HCT116 (cell line): Measurements from ENCODE around the gene KYAT1. TPM values are rescaled to one million over a fixed set of nuclear protein-coding genes. Genes with fewer than 3 reads are reported as not detected.

Experiments
- ATAC-seq: fragments of 200-7000 bp; cut with Tn5 transposase; 2 replicates; pipeline ENCODE4 v1.9.1; 2020; ENCODE audit warnings: mild to moderate bottlenecking, moderate library complexity
- BruUV-seq: library from RNA; stranded (reverse); fragments of 400-500 nt; replicated peaks from 2 replicates; lab custom pipeline; 2021; lab: Mats Ljungman, UMichigan
- CTCF ChIA-PET: fragments of 300-600 bp; sonication (Branson Sonifier 250); formaldehyde crosslinking; loops from one replicate; lab custom pipeline; 2021; ENCODE audit warnings: antibody characterized with exemption; lab: Charles Lee
- POLR2A ChIA-PET: fragments of 300-600, 350-600 bp; sonication (Branson Sonifier 250); formaldehyde crosslinking; loops from one replicate; lab custom pipeline; 2021; ENCODE audit warnings: antibody characterized with exemption; lab: Charles Lee
- RAD21 ChIA-PET, 2 experiments: fragments of 300-600 bp; sonication (Branson Sonifier 250); formaldehyde crosslinking; loops; one replicate each; lab custom pipeline; 2023; ENCODE audit warnings: low total read pairs in 2 of 2; ENCODE audit not compliant: uncharacterized antibody in 2 of 2, unreplicated experiment in 2 of 2, low non-redundant PET in 1 of 2; lab: Charles Lee
- DNase-seq: peaks from one replicate; pipeline ENCODE4 v3.0.0-alpha.2; 2010; ENCODE audit warnings: low read depth, low spot score
- H2AFZ ChIP-seq: fragments of 200-600 bp; shearing (Covaris generic), sonication (generic); 2 replicates; pipeline ENCODE4 v1.6.1; 2017; ENCODE audit warnings: low read depth, mixed run types, mixed read lengths, antibody characterized with exemption, low read length; ENCODE audit not compliant: poor library complexity, severe bottlenecking
- H3K27ac ChIP-seq: 2 replicates; pipeline ENCODE4 v1.5.1; 2012; ENCODE audit warnings: low read depth, low read length
- H3K27me3 ChIP-seq: fragments of 200-600 bp; sonication (generic); 2 replicates; pipeline ENCODE4 v1.6.1; 2016; ENCODE audit warnings: mixed run types, low read length, mixed read lengths; ENCODE audit not compliant: insufficient read depth
- H3K36me3 ChIP-seq, 2 experiments: fragments of 200-500 bp in 1 of 2; fragments of 200-600 bp in 1 of 2; sonication (Bioruptor generic) in 1 of 2; sonication (generic) in 1 of 2; 2 replicates each; pipeline versions ENCODE4 v1.5.1 to v1.6.1; 2014 to 2016; ENCODE audit warnings: low read length in 2 of 2, inconsistent platforms in 1 of 2, mixed read lengths in 1 of 2, mixed run types in 1 of 2; ENCODE audit not compliant: insufficient read depth in 2 of 2, control insufficient read depth in 1 of 2
- H3K4me1 ChIP-seq, 2 experiments: fragments of 200-600 bp in 1 of 2; sonication (generic) in 1 of 2; 2 replicates each; pipeline versions ENCODE4 v1.5.1 to v1.6.1; 2012 to 2017; ENCODE audit warnings: low read length in 2 of 2, inconsistent platforms in 1 of 2, mild to moderate bottlenecking in 1 of 2, mixed read lengths in 1 of 2, mixed run types in 1 of 2, moderate library complexity in 1 of 2; ENCODE audit not compliant: insufficient read depth in 2 of 2, control insufficient read depth in 1 of 2
- H3K4me2 ChIP-seq: fragments of 200-600 bp; sonication (generic); 2 replicates; pipeline ENCODE4 v1.6.1; 2017; ENCODE audit warnings: mixed run types, low read length, mixed read lengths
- H3K4me3 ChIP-seq, 2 experiments: fragments of 200-600 bp in 1 of 2; sonication (generic) in 1 of 2; replicated peaks in 1 of 2; 2 replicates each; pipeline ENCODE4 v1.5.1; 2011 to 2016; ENCODE audit warnings: low read length in 2 of 2, control low read depth in 1 of 2, low read depth in 1 of 2, mild to moderate bottlenecking in 1 of 2, mixed read lengths in 1 of 2, mixed run types in 1 of 2
- H3K79me2 ChIP-seq: fragments of 200-600 bp; sonication (generic); 2 replicates; pipeline ENCODE4 v1.6.1; 2017; ENCODE audit warnings: mild to moderate bottlenecking, mixed run types, low read length, moderate library complexity, mixed read lengths; ENCODE audit not compliant: insufficient read depth
- H3K9ac ChIP-seq: fragments of 200-600 bp; sonication (generic); 2 replicates; pipeline ENCODE4 v1.6.1; 2016; ENCODE audit warnings: low read length, mixed read lengths
- H3K9me2 ChIP-seq: fragments of 200-600 bp; sonication (generic), shearing (Covaris generic); 2 replicates; pipeline ENCODE4 v1.6.1; 2017; ENCODE audit warnings: mixed run types, mild to moderate bottlenecking, moderate library complexity; ENCODE audit not compliant: insufficient read depth
- H3K9me3 ChIP-seq, 2 experiments: fragments of 200-500 bp in 1 of 2; fragments of 200-600 bp in 1 of 2; sonication (Bioruptor generic) in 1 of 2; sonication (generic) in 1 of 2; 2 replicates each; pipeline ENCODE4 v1.6.1; 2014 to 2017; ENCODE audit warnings: low read length in 2 of 2, mixed read lengths in 2 of 2, inconsistent platforms in 1 of 2, low read depth in 1 of 2, mild to moderate bottlenecking in 1 of 2, mixed run types in 1 of 2, moderate library complexity in 1 of 2; ENCODE audit not compliant: control insufficient read depth in 1 of 2, insufficient read depth in 1 of 2
- H4K20me1 ChIP-seq: fragments of 200-600 bp; sonication (generic), shearing (Covaris generic); 2 replicates; pipeline ENCODE4 v1.6.1; 2017; ENCODE audit warnings: mixed run types, mild to moderate bottlenecking, moderate library complexity; ENCODE audit not compliant: insufficient read depth
- ATF3 ChIP-seq: IDR thresholded peaks from 2 replicates; pipeline ENCODE4 v1.6.1; 2012
- CBX3 ChIP-seq: IDR thresholded peaks from 2 replicates; pipeline ENCODE4 v1.6.1; 2012; ENCODE audit warnings: low read depth
- CEBPB ChIP-seq: IDR thresholded peaks from 2 replicates; pipeline ENCODE4 v1.6.1; 2012; ENCODE audit warnings: low read depth
- EGR1 ChIP-seq: IDR thresholded peaks from 2 replicates; pipeline ENCODE4 v1.6.1; 2012; ENCODE audit warnings: low read depth
- EZH2phosphoT487 ChIP-seq: fragments of 200-600 bp; IDR thresholded peaks from 2 replicates; pipeline ENCODE4 v1.6.1; 2018; ENCODE audit warnings: antibody characterized with exemption, borderline replicate concordance
- FOSL1 ChIP-seq: IDR thresholded peaks from 2 replicates; pipeline ENCODE4 v1.6.1; 2012; ENCODE audit warnings: low read depth
- MAX ChIP-seq: IDR thresholded peaks from 2 replicates; pipeline ENCODE4 v1.6.1; 2012
- POLR2A ChIP-seq: IDR thresholded peaks from 2 replicates; pipeline ENCODE4 v1.7.0; 2011; ENCODE audit warnings: borderline replicate concordance; ENCODE audit not compliant: insufficient read depth, insufficient read length; ENCODE audit errors: extremely low read depth
- POLR2AphosphoS5 ChIP-seq: IDR thresholded peaks from 2 replicates; pipeline ENCODE4 v1.6.1; 2011; ENCODE audit warnings: mild to moderate bottlenecking, low read depth, low read length, moderate library complexity
- REST ChIP-seq: IDR thresholded peaks from 2 replicates; pipeline ENCODE4 v1.6.1; 2012; ENCODE audit warnings: low read depth
- SIN3A ChIP-seq: IDR thresholded peaks from 2 replicates; pipeline ENCODE4 v1.6.1; 2012; ENCODE audit warnings: low read depth
- SP1 ChIP-seq: IDR thresholded peaks from 2 replicates; pipeline ENCODE4 v1.6.1; 2012; ENCODE audit warnings: low read depth
- TCF7L2 ChIP-seq: IDR thresholded peaks from 2 replicates; pipeline ENCODE4 v1.7.0; 2011; ENCODE audit warnings: borderline replicate concordance, inconsistent platforms; ENCODE audit not compliant: insufficient read depth, insufficient read length; ENCODE audit errors: extremely low read depth
- YY1 ChIP-seq: IDR thresholded peaks from 2 replicates; pipeline ENCODE4 v1.6.1; 2011; ENCODE audit warnings: low read length, low read depth, moderate library complexity, mild to moderate bottlenecking; ENCODE audit not compliant: insufficient replicate concordance; ENCODE audit errors: extremely low read depth
- ZBTB33 ChIP-seq: IDR thresholded peaks from 2 replicates; pipeline ENCODE4 v1.6.1; 2011; ENCODE audit warnings: mild to moderate bottlenecking, low read length, moderate library complexity; ENCODE audit not compliant: insufficient replicate concordance; ENCODE audit errors: extremely low read depth
- ZFX ChIP-seq: fragments of 450-650 bp; IDR thresholded peaks from 2 replicates; pipeline ENCODE4 v1.6.1; 2017
- ZNF274 ChIP-seq: fragments of 200-500 bp; sonication (Bioruptor generic); IDR thresholded peaks from 2 replicates; pipeline ENCODE4 v1.6.1; 2014; ENCODE audit warnings: mild to moderate bottlenecking, low read depth, low read length, inconsistent platforms
- intact Hi-C: fragments of 100-400 bp; cut with micrococcal nuclease; formaldehyde crosslinking; loops from 2 replicates; pipeline ENCODE4 v1.10.0; 2022
- total RNA-seq: library from RNA; stranded (reverse); gene quantifications from one replicate; pipeline ENCODE4 v1.2.1, GENCODE V29; 2021; ENCODE audit not compliant: unreplicated experiment

The KYAT1 gene
- total RNA-seq, 1 experiment from 2014 or later = 10.1 TPM

- peaks cover 3 to 6% of the 10 kb centered on the region in 2 experiments; a peak in 3 of 4 replicates for H3K36me3 ChIP-seq
- H4K20me1 ChIP-seq = no peaks in the 10 kb centered on the region
- intact Hi-C loops = no loop called here
- H3K4me1 ChIP-seq = no peaks in the 10 kb centered on the region
- no peaks in the 10 kb centered on the region for H3K79me2 ChIP-seq
- no peaks in the 10 kb centered on the region for H3K9me3 ChIP-seq
- no peak overlapping the region for H2AFZ ChIP-seq
- ChIA-PET POLR2A (no interaction called here), RAD21 (no interaction called here), CTCF (no interaction called here)
- H3K4me2 ChIP-seq = no peak overlapping the region
- no peak for DNase-seq
- no peak overlapping the region for H3K9ac ChIP-seq
- H3K4me3 ChIP-seq = no peak overlapping the region
- no peak for ATAC-seq
- no peaks in the 10 kb centered on the region for H3K27me3 ChIP-seq
- no TSS peak for BruUV-seq
- H3K27ac ChIP-seq = no peak overlapping the region
- TF ChIP-seq ATF3 (no peak), YY1 (no peak), EZH2phosphoT487 (no peak), MAX (no peak), POLR2A (no peak), REST (no peak), ZNF274 (no peak), SIN3A (no peak), FOSL1 (no peak), CEBPB (no peak), EGR1 (no peak), TCF7L2 (no peak), SP1 (no peak), POLR2AphosphoS5 (no peak), ZBTB33 (no peak), CBX3 (no peak), ZFX (no peak)
- H3K9me2 ChIP-seq = no peaks in the 10 kb centered on the region
These were observed 73.9 kb downstream of the KYAT1 start for GRCh38 chr9:128807827-128808226.
